Small intestine (tissue), 7 donors: ENCODE measurements around the gene CPT1B. TPM values are rescaled to one million over a fixed set of nuclear protein-coding genes. Genes with fewer than 3 reads are reported as not detected.

Experiments used
- DNase-seq, 2 donors: peaks; one replicate each; pipeline versions ENCODE4 v3.0.0 to v3.0.0-alpha.2; 2013
- FAIRE-seq: peaks from 2 replicates; lab custom pipeline; 2012; peaks lifted over from hg19 to GRCh38; lab: Jason Lieb, UNC
- H3K27ac ChIP-seq, 3 donors: one replicate each; pipeline ENCODE4 v1.5.1; 2013; ENCODE audit warnings: low read length in 2 of 3, mild to moderate bottlenecking in 2 of 3, control low read depth in 1 of 3, inconsistent platforms in 1 of 3, low read depth in 1 of 3, moderate library complexity in 1 of 3
- H3K27me3 ChIP-seq, 3 donors: one replicate each; pipeline ENCODE4 v1.6.1; 2013; ENCODE audit warnings: low read length in 3 of 3, inconsistent platforms in 1 of 3; ENCODE audit not compliant: control insufficient read depth in 3 of 3, insufficient read depth in 3 of 3
- H3K36me3 ChIP-seq, 3 donors: one replicate each; pipeline ENCODE4 v1.6.1; 2013; ENCODE audit warnings: low read length in 3 of 3, inconsistent platforms in 1 of 3, low read depth in 1 of 3, mild to moderate bottlenecking in 1 of 3, moderate library complexity in 1 of 3; ENCODE audit not compliant: control insufficient read depth in 3 of 3, insufficient read depth in 2 of 3
- H3K4me1 ChIP-seq, 3 donors: one replicate each; pipeline ENCODE4 v1.6.1; 2013; ENCODE audit warnings: low read length in 2 of 3, inconsistent platforms in 1 of 3, low read depth in 1 of 3, mild to moderate bottlenecking in 1 of 3, moderate library complexity in 1 of 3; ENCODE audit not compliant: control insufficient read depth in 3 of 3, insufficient read depth in 2 of 3
- H3K4me3 ChIP-seq, 3 donors: one replicate each; pipeline ENCODE4 v1.5.1; 2013; ENCODE audit warnings: low read length in 3 of 3, control low read depth in 1 of 3, inconsistent platforms in 1 of 3, low read depth in 1 of 3, mild to moderate bottlenecking in 1 of 3, moderate library complexity in 1 of 3
- H3K9me3 ChIP-seq, 2 donors: one replicate each; pipeline ENCODE4 v1.6.1; 2013; ENCODE audit warnings: low read depth in 1 of 2, low read length in 1 of 2; ENCODE audit not compliant: control insufficient read depth in 2 of 2, insufficient read depth in 1 of 2
- WGBS, 3 donors: extraction: QIAGEN DNeasy Blood & Tissue Kit; methylation state at CpG; one replicate each; pipeline ENCODE4 v1.1.7; 2013; 5-methylcytosine and 5-hydroxymethylcytosine counted together
- polyA plus RNA-seq, 4 donors: library from polyadenylated mRNA; stranded (reverse) in 3 of 4; unstranded in 1 of 4; fragments of 200-250 nt in 3 of 4; fragments of 120-200 nt in 1 of 4; gene quantifications; one replicate each; pipeline versions ENCODE4 v1.2.1 to v1.2.3, GENCODE V29; 2013
- donor health status: healthy with polysubstance abuse.
- donor health status: control.
- donor health status: control.
- donor health status: Bipolar disorder and iron deficiency.
- donor health status: healthy.

Gene CPT1B
- polyA plus RNA-seq, 4 donors: 14.6 to 115 (median 42.4) TPM

- FAIRE-seq (no peak), DNase-seq (no peak)
- no peaks in the 10 kb centered on the region for H3K36me3 ChIP-seq
- 91 to 94% (median 94%) methylated on average over 8 of the region's 8 CpGs for WGBS, 3 donors
- H3K27me3 ChIP-seq: peaks cover 0 to 48% (median 0%) of the 10 kb centered on the region in 3 donors
- no peaks in the 10 kb centered on the region for H3K9me3 ChIP-seq
- H3K4me1 ChIP-seq: peaks cover 0 to 4% (median 0%) of the 10 kb centered on the region in 3 donors
- H3K27ac ChIP-seq: no peak overlapping the region
- no peak overlapping the region for H3K4me3 ChIP-seq
These were observed 27.8 kb downstream of the CPT1B start for GRCh38 chr22:50550395-50550794.

GRCh38 chr22:50548921-50549790 lies 29.1 kb downstream of the CPT1B start:
- H3K4me1 ChIP-seq: peaks cover 0 to 10% (median 0%) of the 10 kb centered on the region in 3 donors
- DNase-seq: no peak
- H3K36me3 ChIP-seq: no peaks in the 10 kb centered on the region
- H3K4me3 ChIP-seq: peak overlapping the region in 2 of 3 donors; percentile 35 to 40
- WGBS, 3 donors: 56 to 72% (median 60%) methylated on average over 41 to 68 of the region's 68 CpGs
- no peak for FAIRE-seq
- H3K9me3 ChIP-seq: no peaks in the 10 kb centered on the region
- H3K27ac ChIP-seq: peak overlapping the region in 2 of 3 donors; percentile 36 to 61
- peaks cover 0 to 59% (median 0%) of the 10 kb centered on the region in 3 donors for H3K27me3 ChIP-seq

GRCh38 chr22:50548040-50548920 lies 29.9 kb downstream of the CPT1B start:
- peak overlapping the region in 2 of 3 donors; percentile 36 to 61 for H3K27ac ChIP-seq
- DNase-seq (peak in 1 of 2 donors; percentile 55), FAIRE-seq (no peak)
- H3K4me1 ChIP-seq: peaks cover 0 to 14% (median 0%) of the 10 kb centered on the region in 3 donors
- H3K4me3 ChIP-seq: peak overlapping the region in 2 of 3 donors; percentile 35 to 40
- 8 to 10% (median 9%) methylated on average over 36 to 56 of the region's 56 CpGs for WGBS, 3 donors
- peaks cover 0 to 64% (median 0%) of the 10 kb centered on the region in 3 donors for H3K27me3 ChIP-seq
- H3K9me3 ChIP-seq: no peaks in the 10 kb centered on the region
- H3K36me3 ChIP-seq: no peaks in the 10 kb centered on the region

GRCh38 chr22:50547263-50547985 lies 30.8 kb downstream of the CPT1B start:
- FAIRE-seq (no peak), DNase-seq (no peak)
- Histone ChIP-seq H3K27me3 (peaks cover 0 to 64% (median 0%) of the 10 kb centered on the region in 3 donors), H3K9me3 (no peaks in the 10 kb centered on the region), H3K36me3 (no peaks in the 10 kb centered on the region), H3K4me1 (peaks cover 0 to 14% (median 0%) of the 10 kb centered on the region in 3 donors), H3K27ac (no peak overlapping the region), H3K4me3 (no peak overlapping the region)
- 30 to 35% (median 35%) methylated on average over 18 to 35 of the region's 35 CpGs for WGBS, 3 donors

GRCh38 chr22:50546326-50547262 lies 31.6 kb downstream of the CPT1B start:
- H3K9me3 ChIP-seq: no peaks in the 10 kb centered on the region
- H3K27me3 ChIP-seq: peaks cover 0 to 62% (median 0%) of the 10 kb centered on the region in 3 donors
- FAIRE-seq (no peak), DNase-seq (no peak)
- no peak overlapping the region for H3K4me3 ChIP-seq
- no peaks in the 10 kb centered on the region for H3K36me3 ChIP-seq
- peaks cover 0 to 14% (median 0%) of the 10 kb centered on the region in 3 donors for H3K4me1 ChIP-seq
- 65 to 79% (median 75%) methylated on average over 33 to 78 of the region's 78 CpGs for WGBS, 3 donors
- no peak overlapping the region for H3K27ac ChIP-seq

- Histone ChIP-seq H3K4me1 (peaks cover 0 to 14% (median 0%) of the 10 kb centered on the region in 3 donors), H3K36me3 (no peaks in the 10 kb centered on the region), H3K27me3 (peaks cover 0 to 61% (median 0%) of the 10 kb centered on the region in 3 donors), H3K4me3 (no peak within 1 kb of the TSS), H3K9me3 (no peaks in the 10 kb centered on the region), H3K27ac (peak within 1 kb of the TSS in 2 of 3 donors; percentile 38 to 80)
- DNase-seq (no peak), FAIRE-seq (no peak)
- 66 to 75% (median 67%) methylated on average over 10 of the region's 10 CpGs for WGBS, 3 donors
These were observed 32.5 kb downstream of the CPT1B start, which contains the start of gene KLHDC7B for GRCh38 chr22:50545522-50546325. TSS of gene KLHDC7B (plus strand) at chr22:50545899. CDS start at chr22:50546244, 345 bp downstream.
